Upper lobe of right lung (tissue), 1 donor: ENCODE data around the gene UTP15. TPM values are rescaled to one million over a fixed set of nuclear protein-coding genes. Genes with fewer than 3 reads are reported as not detected.

ENCODE experiments used
- ATAC-seq: fragments of 200-7000 bp; cut with Tn5 transposase; one replicate; pipeline ENCODE4 v1.9.1; 2020; ENCODE audit warnings: mild to moderate bottlenecking, moderate library complexity
- DNase-seq: peaks from one replicate; pipeline ENCODE4 v3.0.0-alpha.2; 2020
- H3K27ac ChIP-seq: fragments of 200-600 bp; one replicate; pipeline ENCODE4 v1.8.0; 2022
- H3K27me3 ChIP-seq: fragments of 200-600 bp; one replicate; pipeline ENCODE4 v1.8.0; 2022; ENCODE audit warnings: mild to moderate bottlenecking
- H3K36me3 ChIP-seq: fragments of 200-600 bp; one replicate; pipeline ENCODE4 v1.8.0; 2022
- H3K4me1 ChIP-seq: fragments of 200-600 bp; one replicate; pipeline ENCODE4 v1.8.0; 2022
- H3K4me3 ChIP-seq: fragments of 200-600 bp; one replicate; pipeline ENCODE4 v1.8.0; 2022; ENCODE audit warnings: mild to moderate bottlenecking
- H3K9me3 ChIP-seq: fragments of 200-600 bp; one replicate; pipeline ENCODE4 v1.8.0; 2022
- CTCF ChIP-seq: fragments of 200-600 bp; IDR thresholded peaks from one replicate; pipeline ENCODE4 v1.8.0; 2022; ENCODE audit warnings: antibody characterized with exemption
- intact Hi-C: fragments of 100-400 bp; cut with DNase I; formaldehyde crosslinking; loops from one replicate; pipeline ENCODE4 v1.11.0; 2022
- long read RNA-seq: library from polyadenylated mRNA; unstranded; transcript quantifications from one replicate; pipeline ENCODE4 v2.0.0, GENCODE V29; 2021
- total RNA-seq: library from RNA; stranded (reverse); fragmentation: NEBNext Ultra II Directional; extraction: Animal tissue kit (Norgen Biotek cat#: 25700); gene quantifications from one replicate; pipeline ENCODE4 v1.2.1, GENCODE V29; 2021
- donor health status: DM: no; HTN: yes; CAD: no; lungs with severe emphysema.

The UTP15 gene
- total RNA-seq = 20.1 TPM
- long read RNA-seq, transcript UTP15-201 (13 exons, 3,687 nt) = major isoform, 10 of 15 reads
- long read RNA-seq, partial matches to known transcripts = 3 of 15 reads
- long read RNA-seq, other reads (novel, unspliced or antisense) = 1 of 15 reads

DNA sequence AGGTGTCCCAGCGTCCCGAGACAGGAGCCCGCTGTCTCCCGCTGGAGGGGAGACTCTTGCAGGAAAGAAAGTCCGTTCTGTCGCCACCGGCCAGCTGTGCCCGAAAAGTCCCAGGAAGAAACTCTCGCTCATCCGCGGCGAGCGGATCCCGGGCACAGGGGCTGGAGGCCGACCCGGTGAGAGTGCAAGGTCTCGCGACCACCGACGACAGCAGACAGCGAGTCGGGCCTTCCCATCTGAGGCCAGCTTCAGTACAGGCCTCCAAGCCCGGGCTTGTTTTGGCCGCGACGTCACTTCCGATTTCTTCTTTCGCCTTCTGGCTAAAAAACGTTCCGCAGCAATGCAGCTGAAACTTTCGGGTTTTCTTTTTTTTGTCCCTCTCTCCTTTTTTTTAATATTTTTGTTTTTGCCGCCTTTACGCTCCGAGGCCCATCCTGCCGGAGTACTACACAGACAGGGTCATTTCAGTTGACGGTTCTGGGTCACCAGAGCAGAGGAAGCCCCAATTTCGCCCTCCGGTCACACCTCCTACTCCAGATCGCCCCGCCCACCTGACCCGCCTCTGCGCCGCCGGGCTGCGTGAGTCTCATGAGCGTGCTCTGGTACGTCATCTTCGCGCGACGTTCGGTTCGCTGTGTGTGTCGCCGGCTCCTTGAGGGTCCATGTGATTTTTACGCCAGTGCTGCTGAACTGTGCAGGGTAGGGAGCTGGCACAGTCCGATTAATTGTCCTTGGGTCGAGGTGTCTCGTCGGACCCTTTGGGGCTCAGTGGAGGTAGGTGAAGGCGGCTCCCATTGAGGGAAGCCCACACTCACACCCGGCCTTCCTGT is at the start of gene UTP15, which contains the start of gene ANKRA2:
UTP15 (plus strand) TSS at position 605 of the 830 bp plus-strand sequence. CDS start 1,602 bp downstream, outside the sequence.
ANKRA2 (minus strand) TSS at position 501 of the 830 bp plus-strand sequence. CDS start 2,758 bp downstream, outside the sequence.
- peak; percentile 100 for ATAC-seq
- DNase-seq = peak; percentile 100
- H3K27ac ChIP-seq = peak within 1 kb of the TSS; percentile 98
- H3K36me3 ChIP-seq = peaks cover 35% of the 10 kb centered on the region
- H3K27me3 ChIP-seq = no peaks in the 10 kb centered on the region
- TF ChIP-seq CTCF = no peak
- no peaks in the 10 kb centered on the region for H3K9me3 ChIP-seq
- peaks cover 27% of the 10 kb centered on the region for H3K4me1 ChIP-seq
- H3K4me3 ChIP-seq = peak within 1 kb of the TSS; percentile 85
- intact Hi-C loops = no loop called here

GRCh38 chr5:73519531-73520283 is 45.8 kb upstream of the UTP15 start:
- Histone ChIP-seq H3K9me3 (no peaks in the 10 kb centered on the region), H3K4me1 (peaks cover 3% of the 10 kb centered on the region), H3K27ac (no peak overlapping the region), H3K27me3 (no peaks in the 10 kb centered on the region), H3K36me3 (no peaks in the 10 kb centered on the region), H3K4me3 (no peak overlapping the region)
- DNase-seq (no peak), ATAC-seq (peak; percentile 97)
- intact Hi-C loops = no loop called here
- peak; percentile 66 for TF ChIP-seq CTCF

DNA sequence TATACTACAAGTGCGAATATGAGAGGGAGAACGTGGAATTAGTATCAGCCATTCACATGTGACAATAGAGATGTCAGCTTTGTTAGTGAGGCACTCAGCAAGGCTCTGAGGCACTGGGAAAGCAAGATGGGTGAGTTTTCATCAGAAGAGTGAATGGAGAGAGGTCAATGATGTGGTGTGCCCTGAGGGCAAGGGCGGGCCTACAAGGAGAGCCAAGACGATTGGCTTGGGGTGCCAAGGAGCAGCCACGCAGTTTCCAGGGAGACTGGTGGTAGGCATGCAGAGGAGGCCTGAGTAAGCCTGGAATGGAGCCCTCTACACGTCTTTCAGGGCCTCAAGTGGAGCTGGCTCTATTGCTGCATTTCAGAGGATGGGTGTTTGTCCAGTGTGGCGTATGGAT is 42.6 kb upstream of the UTP15 start:
- intact Hi-C loops = no loop called here
- TF ChIP-seq CTCF = no peak
- no peak for ATAC-seq

DNA sequence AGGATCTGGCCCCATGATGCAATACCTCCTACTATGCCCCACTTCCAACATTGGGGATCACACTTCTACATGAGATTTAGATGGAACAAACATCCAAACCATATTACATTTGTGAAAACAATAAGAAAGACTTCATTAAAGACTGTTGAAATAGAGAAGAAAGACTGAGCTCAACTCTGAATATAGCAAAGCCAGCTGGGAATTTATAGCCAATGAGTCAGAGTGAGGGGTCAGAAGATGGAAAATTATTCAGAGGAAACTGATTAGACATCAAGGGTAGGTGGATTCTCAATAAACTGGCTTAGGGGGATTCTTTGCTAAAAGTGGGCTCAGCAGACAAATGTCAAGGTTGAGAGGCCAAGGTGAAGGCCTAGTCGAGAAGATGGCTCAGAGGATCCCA is 41.7 kb upstream of the UTP15 start:
- no peaks in the 10 kb centered on the region for H3K4me1 ChIP-seq
- H3K36me3 ChIP-seq = no peaks in the 10 kb centered on the region
- H3K4me3 ChIP-seq = no peak overlapping the region
- no peaks in the 10 kb centered on the region for H3K9me3 ChIP-seq
- no peak for TF ChIP-seq CTCF
- DNase-seq (no peak), ATAC-seq (no peak)
- no peak overlapping the region for H3K27ac ChIP-seq
- no peaks in the 10 kb centered on the region for H3K27me3 ChIP-seq
- intact Hi-C loops = no loop called here

More for the DNA sequence above, 42.6 kb upstream of the UTP15 start:
- no peak for DNase-seq
- Histone ChIP-seq H3K27ac (no peak overlapping the region), H3K4me1 (no peaks in the 10 kb centered on the region), H3K36me3 (no peaks in the 10 kb centered on the region), H3K4me3 (no peak overlapping the region), H3K9me3 (no peaks in the 10 kb centered on the region), H3K27me3 (no peaks in the 10 kb centered on the region)

DNA sequence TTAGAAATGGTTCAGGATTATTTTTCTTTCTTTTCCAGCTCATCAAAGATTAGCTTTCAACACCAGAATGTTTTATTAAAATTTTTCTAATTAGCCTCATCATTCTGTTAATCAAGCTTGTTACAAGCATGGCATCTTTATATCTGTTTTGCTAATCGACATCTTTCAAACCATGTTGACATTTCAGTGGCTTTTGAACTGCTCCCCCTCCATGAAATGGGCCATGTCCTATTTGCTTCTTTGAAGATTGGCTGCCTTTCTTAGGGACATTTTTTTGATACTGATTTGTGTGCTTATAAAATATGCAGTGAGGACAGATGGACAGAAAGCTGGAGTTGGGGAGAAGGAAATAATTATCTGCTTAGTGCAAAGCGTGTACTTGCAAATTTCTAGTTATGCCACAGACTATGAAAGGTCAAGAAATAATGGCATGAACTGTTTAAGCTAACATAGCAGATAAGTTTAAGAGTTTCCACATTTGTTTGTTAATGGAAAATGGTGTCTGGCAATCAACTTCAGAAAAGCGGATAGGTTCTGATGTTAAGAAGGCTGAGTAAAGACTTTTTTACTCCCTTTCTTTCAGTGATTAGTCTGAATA is 39.8 kb upstream of the UTP15 start:
- no peak for DNase-seq
- Histone ChIP-seq H3K4me1 (no peaks in the 10 kb centered on the region), H3K27me3 (no peaks in the 10 kb centered on the region), H3K4me3 (no peak overlapping the region), H3K36me3 (no peaks in the 10 kb centered on the region), H3K27ac (no peak overlapping the region), H3K9me3 (no peaks in the 10 kb centered on the region)
- TF ChIP-seq CTCF = no peak
- ATAC-seq = no peak
- intact Hi-C loops = no loop called here
